IMR-90 (cell line): ENCODE measurements around the gene FAM131C. TPM values are rescaled to one million over a fixed set of nuclear protein-coding genes. Genes with fewer than 3 reads are reported as not detected.

Source experiments
- polyA plus RNA-seq, 3 experiments: library from polyadenylated mRNA; depleted of rRNA; stranded (reverse); fragments of >200 nt; gene quantifications; 2 replicates each; pipeline ENCODE4 v1.2.3, GENCODE V29; 2012; ENCODE audit warnings: low replicate concordance in 1 of 3
- total RNA-seq: library from RNA; depleted of rRNA; stranded (reverse); fragments of >200 nt; gene quantifications from 2 replicates; pipeline ENCODE4 v1.2.3, GENCODE V29; 2012; rRNA removed

The FAM131C gene
- total and polyA plus RNA-seq, 2 of the 4 experiments (the other 2 are of a cell fraction) = 0.18 to 1.0 TPM

Other genes with a start within 250 kb of the FAM131C start
- gene SPEN, start 225.9 kb downstream of the FAM131C start, total RNA-seq = 15.8 and 20.3 TPM in 2 replicates
- gene SPEN, start 225.9 kb downstream of the FAM131C start, polyA plus RNA-seq (2012; rRNA removed) = 7.6 and 9.4 TPM in 2 replicates
- 26.3 and 29.7 TPM in 2 replicates for gene ZBTB17, start 97.5 kb downstream of the FAM131C start, total RNA-seq
- 58.2 and 65.5 TPM in 2 replicates for gene ZBTB17, start 97.5 kb downstream of the FAM131C start, polyA plus RNA-seq (2012; rRNA removed)
- not detected in 2 replicates for gene SRARP, start 69.4 kb downstream of the FAM131C start, total RNA-seq
- not detected in 2 replicates for gene SRARP, start 69.4 kb downstream of the FAM131C start, polyA plus RNA-seq (2012; rRNA removed)
- gene HSPB7, start 55.6 kb downstream of the FAM131C start, total RNA-seq = 0.54 and 0.56 TPM in 2 replicates
- gene HSPB7, start 55.6 kb downstream of the FAM131C start, polyA plus RNA-seq (2012; rRNA removed) = 3.0 and 4.3 TPM in 2 replicates
- gene CLCNKA, start 51.6 kb downstream of the FAM131C start, total RNA-seq = not detected in 2 replicates
- gene CLCNKA, start 51.6 kb downstream of the FAM131C start, polyA plus RNA-seq (2012; rRNA removed) = 0.05 TPM in 1 of 2 replicates, not detected in the other
- not detected in 2 replicates for gene CLCNKB, start 29.9 kb downstream of the FAM131C start, total RNA-seq
- gene CLCNKB, start 29.9 kb downstream of the FAM131C start, polyA plus RNA-seq (2012; rRNA removed) = 0.09 and 0.11 TPM in 2 replicates
- gene EPHA2, start 82.4 kb upstream of the FAM131C start, total RNA-seq = 22.5 and 24.0 TPM in 2 replicates
- gene EPHA2, start 82.4 kb upstream of the FAM131C start, polyA plus RNA-seq (2012; rRNA removed) = 72.6 and 82.5 TPM in 2 replicates
- 3.3 and 4.5 TPM in 2 replicates for gene ARHGEF19, start 139.0 kb upstream of the FAM131C start, total RNA-seq
- gene ARHGEF19, start 139.0 kb upstream of the FAM131C start, polyA plus RNA-seq (2012; rRNA removed) = 16.8 and 17.2 TPM in 2 replicates
- gene CPLANE2, start 163.5 kb upstream of the FAM131C start, total RNA-seq = 3.2 and 3.3 TPM in 2 replicates
- gene CPLANE2, start 163.5 kb upstream of the FAM131C start, polyA plus RNA-seq (2012; rRNA removed) = 5.8 and 7.5 TPM in 2 replicates